KOPT-K1 (cell line): ENCODE data around the gene NT5DC1.

Source experiments
- H3K27ac ChIP-seq: fragments of 200-600 bp; sonication (generic); 2 replicates; pipeline ENCODE4 v1.5.1; 2016; ENCODE audit warnings: antibody characterized with exemption, mild to moderate bottlenecking, low read depth, low read length; ENCODE audit not compliant: poor library complexity, severe bottlenecking
- H3K36me3 ChIP-seq: fragments of 200-600 bp; sonication (generic); 2 replicates; pipeline ENCODE4 v1.5.1; 2017; ENCODE audit warnings: antibody characterized with exemption, mild to moderate bottlenecking, low read length, moderate library complexity; ENCODE audit not compliant: insufficient read depth
- H3K9me3 ChIP-seq: fragments of 200-600 bp; sonication (generic); 2 replicates; pipeline ENCODE4 v1.5.1; 2017; ENCODE audit warnings: antibody characterized with exemption, low read length, mild to moderate bottlenecking; ENCODE audit not compliant: insufficient read depth, poor library complexity, severe bottlenecking

The NT5DC1 gene

DNA sequence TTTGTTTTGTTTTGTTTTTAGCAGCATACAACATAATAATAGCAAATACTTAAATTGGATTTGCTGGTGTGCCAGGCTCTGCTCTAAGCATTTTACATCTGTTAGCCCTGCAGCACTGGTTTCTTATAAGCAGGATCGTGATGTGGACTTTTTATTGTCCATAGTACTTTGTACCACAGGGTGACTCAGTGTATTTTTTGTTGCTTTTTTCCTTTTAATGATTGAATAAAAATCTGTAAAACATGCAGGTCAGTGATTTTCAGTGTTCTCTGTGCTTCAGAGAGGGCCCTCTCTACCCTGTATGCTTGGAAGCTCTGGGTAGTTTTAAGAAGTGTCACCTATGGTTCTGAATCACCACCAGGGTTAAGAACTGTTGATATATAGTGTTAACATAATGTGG is 4.0 kb downstream of the NT5DC1 start:
- H3K9me3 ChIP-seq = no peaks in the 10 kb centered on the region
- 0 out of 2 replicates have a peak, but pooled peaks cover 6% of the 10 kb centered on the region for H3K36me3 ChIP-seq
- no peak overlapping the region for H3K27ac ChIP-seq

DNA sequence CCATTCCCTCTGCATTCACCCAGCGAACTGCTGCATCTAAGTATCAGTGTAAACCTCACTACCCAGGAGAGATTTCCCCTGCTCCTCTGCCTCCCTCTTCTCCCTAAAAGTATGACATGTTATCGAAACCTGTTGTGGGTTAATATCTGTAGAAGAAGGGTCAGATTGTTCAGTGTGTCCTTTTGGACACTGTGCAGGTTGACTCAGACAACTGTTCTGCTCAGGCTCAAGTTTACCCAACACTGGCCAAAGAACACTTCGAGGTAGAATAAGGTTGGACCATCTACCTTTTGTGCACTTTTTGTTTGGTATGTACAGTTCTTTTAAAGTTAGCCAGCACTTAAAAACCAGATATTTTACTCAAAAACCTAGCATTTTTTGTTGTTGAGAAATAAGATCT is 4.6 kb downstream of the NT5DC1 start:
- Histone ChIP-seq H3K36me3 (peaks cover 9% of the 10 kb centered on the region), H3K9me3 (no peaks in the 10 kb centered on the region), H3K27ac (no peak overlapping the region)

DNA sequence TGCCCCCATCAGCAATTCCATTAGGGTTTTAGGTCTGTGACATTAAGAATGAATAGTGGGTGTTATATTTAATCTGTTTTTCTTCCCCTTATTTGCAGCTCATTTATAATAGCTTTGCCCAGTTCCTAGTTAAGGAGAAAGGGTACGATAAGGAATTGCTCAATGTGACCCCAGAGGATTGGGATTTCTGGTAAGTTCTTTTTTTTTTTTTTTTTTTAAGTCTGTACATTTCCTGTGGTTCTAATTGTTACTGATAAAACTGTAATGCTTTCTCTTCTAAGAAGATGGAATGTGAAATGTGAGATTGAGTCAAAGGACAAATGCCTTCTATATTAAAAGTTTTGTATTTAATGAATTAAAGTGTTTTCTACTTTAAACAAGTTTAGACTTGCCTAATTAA is 5.5 kb downstream of the NT5DC1 start:
- no peak overlapping the region for H3K27ac ChIP-seq
- H3K9me3 ChIP-seq = no peaks in the 10 kb centered on the region
- H3K36me3 ChIP-seq = peaks cover 18% of the 10 kb centered on the region

GRCh38 chr6:116108836-116109235 is 8.2 kb downstream of the NT5DC1 start:
- Histone ChIP-seq H3K9me3 (no peaks in the 10 kb centered on the region), H3K36me3 (peaks cover 19% of the 10 kb centered on the region), H3K27ac (no peak overlapping the region)

DNA sequence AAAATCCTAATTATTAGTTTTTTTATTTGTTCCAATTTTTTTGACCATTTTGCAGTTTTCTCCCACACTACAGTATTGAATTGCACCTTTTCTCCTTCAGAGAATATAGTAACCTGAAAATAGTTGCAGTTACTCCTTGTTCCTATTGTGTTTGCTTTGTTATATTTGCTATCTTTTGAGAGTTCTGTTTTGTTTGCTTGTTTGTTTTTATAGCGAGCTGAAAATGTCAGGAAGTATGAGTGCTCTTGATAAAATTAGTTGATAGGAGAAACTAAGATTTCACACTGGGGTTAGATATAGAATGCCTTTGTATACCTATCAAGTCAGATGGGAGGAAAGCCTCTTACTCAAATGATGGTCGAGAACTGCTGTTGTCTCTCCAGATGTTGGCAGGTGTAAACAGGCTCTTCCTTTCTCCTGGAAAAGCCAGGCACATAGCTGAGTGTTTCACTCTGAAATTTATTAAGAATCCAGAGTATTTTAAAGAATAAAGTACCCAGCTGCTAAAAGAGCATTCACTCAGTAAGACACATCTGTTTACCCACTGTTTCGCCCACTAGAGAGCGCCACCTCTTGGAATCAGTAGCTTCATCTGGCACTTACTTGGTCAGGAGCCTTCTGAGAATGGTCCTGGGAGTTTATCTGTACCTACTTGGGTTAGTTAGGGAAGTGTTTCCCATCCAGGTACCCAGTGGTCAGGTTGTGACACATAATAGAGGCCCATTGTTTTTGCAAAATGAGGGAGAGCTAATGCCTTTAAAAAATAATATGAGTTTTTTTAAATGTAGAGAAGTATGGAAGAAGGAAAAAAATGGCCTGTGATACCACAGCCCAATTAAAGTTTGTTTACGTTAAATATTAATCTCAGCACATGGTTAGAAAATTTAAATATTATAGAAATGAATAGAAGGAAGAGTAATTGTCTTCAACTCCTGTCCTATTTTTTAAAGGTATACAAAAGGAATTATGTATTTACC is 11.2 kb downstream of the NT5DC1 start:
- Histone ChIP-seq H3K9me3 (no peaks in the 10 kb centered on the region), H3K36me3 (peaks cover 19% of the 10 kb centered on the region), H3K27ac (no peak overlapping the region)

GRCh38 chr6:116113386-116113785 is 12.7 kb downstream of the NT5DC1 start:
- Histone ChIP-seq H3K9me3 (no peaks in the 10 kb centered on the region), H3K27ac (no peak overlapping the region), H3K36me3 (peaks cover 19% of the 10 kb centered on the region)

GRCh38 chr6:116115781-116116180 is 15.1 kb downstream of the NT5DC1 start:
- Histone ChIP-seq H3K9me3 (no peaks in the 10 kb centered on the region), H3K36me3 (peaks cover 4% of the 10 kb centered on the region; the same call in 1 of the 2 replicates), H3K27ac (no peak overlapping the region)

GRCh38 chr6:116118608-116119007 is 18.0 kb downstream of the NT5DC1 start:
- no peaks in the 10 kb centered on the region; the same call in 1 of the 2 replicates for H3K36me3 ChIP-seq
- H3K9me3 ChIP-seq = no peaks in the 10 kb centered on the region
- no peak overlapping the region for H3K27ac ChIP-seq

GRCh38 chr6:116120430-116120829 is 19.8 kb downstream of the NT5DC1 start:
- Histone ChIP-seq H3K27ac (no peak overlapping the region), H3K36me3 (no peaks in the 10 kb centered on the region), H3K9me3 (no peaks in the 10 kb centered on the region)

DNA sequence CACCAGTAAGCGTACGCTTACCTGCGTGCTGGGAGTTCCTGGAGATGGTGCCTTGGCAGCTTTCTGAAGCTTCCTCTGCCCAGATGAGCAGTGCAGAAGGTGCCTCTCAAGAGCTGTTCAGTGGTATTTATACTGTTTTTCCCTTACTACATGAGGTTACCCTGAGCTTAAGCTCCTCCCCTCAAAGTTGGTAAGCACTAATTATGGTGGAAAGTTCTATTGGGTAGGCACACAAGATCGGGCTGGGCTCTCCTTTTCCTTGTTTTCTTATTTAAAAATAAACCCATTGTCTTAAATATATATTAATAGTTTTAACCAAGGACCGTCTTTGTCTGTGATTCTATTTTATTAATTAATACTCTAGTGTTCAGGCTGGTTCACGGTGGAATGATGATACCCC is 25.4 kb downstream of the NT5DC1 start, which contains the start of gene COL10A1:
Gene COL10A1, minus strand, starts transcription at position 101 of the 400 bp plus-strand sequence. CDS start 640 bp downstream, outside the sequence.
- no peaks in the 10 kb centered on the region for H3K36me3 ChIP-seq
- H3K27ac ChIP-seq = no peak within 1 kb of the TSS
- H3K9me3 ChIP-seq = no peaks in the 10 kb centered on the region

DNA sequence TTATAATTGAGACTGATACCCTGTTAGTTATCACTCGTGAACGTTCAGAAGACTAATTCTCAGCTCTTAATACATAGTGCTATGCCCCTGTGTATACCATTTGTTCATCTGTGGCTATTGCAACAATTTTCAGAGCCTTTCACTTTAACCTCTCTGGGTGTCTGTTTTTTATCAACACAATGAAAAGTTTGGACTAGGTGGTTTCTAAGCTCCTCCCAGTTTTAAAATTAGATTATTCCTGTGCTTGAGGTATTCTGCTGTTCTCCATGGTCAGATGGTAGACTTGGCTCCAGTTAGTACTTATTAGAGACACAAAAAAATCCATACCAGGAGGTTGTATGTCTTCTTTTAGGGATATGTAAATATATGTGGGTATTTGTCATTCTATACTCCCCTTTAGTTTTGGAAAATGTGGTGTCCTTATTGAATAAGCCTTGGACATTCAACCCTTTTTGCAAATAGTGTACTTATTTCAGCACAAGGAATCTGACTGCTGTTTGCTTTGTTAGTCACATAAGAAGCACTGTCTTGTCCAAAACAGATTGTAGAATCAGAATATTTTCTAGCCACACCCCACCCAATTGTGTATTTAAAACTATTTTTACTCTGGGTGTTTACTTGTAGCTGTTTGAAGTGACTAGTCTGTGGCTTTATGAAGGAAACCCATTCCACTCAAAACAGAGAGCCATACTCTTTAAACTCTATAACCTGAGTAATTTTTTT is 27.3 kb downstream of the NT5DC1 start:
- no peaks in the 10 kb centered on the region for H3K9me3 ChIP-seq
- no peak overlapping the region for H3K27ac ChIP-seq

GRCh38 chr6:116133453-116133852 is 32.8 kb downstream of the NT5DC1 start:
- Histone ChIP-seq H3K36me3 (no peaks in the 10 kb centered on the region), H3K27ac (no peak overlapping the region)

More for the DNA sequence above, 27.3 kb downstream of the NT5DC1 start:
- H3K36me3 ChIP-seq = no peaks in the 10 kb centered on the region

GRCh38 chr6:116136373-116136772 is 35.7 kb downstream of the NT5DC1 start:
- Histone ChIP-seq H3K27ac (no peak overlapping the region), H3K36me3 (no peaks in the 10 kb centered on the region), H3K9me3 (no peaks in the 10 kb centered on the region)

More at GRCh38 chr6:116133453-116133852, 32.8 kb downstream of the NT5DC1 start:
- H3K9me3 ChIP-seq = no peaks in the 10 kb centered on the region

DNA sequence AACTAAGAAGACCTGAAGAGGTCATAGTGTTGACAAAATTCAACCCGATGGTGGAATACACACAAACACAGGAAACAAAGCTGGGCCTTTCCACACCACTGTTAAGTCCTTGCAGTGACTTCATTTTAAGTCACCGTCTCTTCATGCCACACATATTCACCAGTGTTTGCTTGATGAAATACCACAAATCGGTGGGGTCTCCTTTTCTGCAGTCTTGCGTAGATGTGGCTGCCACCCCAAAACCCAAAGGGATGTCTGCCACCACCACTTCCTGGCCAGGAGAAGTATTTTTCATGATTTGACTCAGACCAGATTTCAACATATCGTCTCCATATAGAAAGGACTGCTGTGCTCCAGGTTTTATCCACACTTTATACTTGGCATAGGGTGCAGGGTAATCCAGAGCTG is 36.3 kb downstream of the NT5DC1 start:
- no peaks in the 10 kb centered on the region for H3K9me3 ChIP-seq
- no peaks in the 10 kb centered on the region for H3K36me3 ChIP-seq
- no peak overlapping the region for H3K27ac ChIP-seq

- Histone ChIP-seq H3K27ac (no peak overlapping the region), H3K9me3 (no peaks in the 10 kb centered on the region), H3K36me3 (no peaks in the 10 kb centered on the region)
Observed at GRCh38 chr6:116139917-116140316, 39.3 kb downstream of the NT5DC1 start.
